Renal cortical epithelial cell (primary cell): ENCODE results near the gene LTO1. TPM values are rescaled to one million over a fixed set of nuclear protein-coding genes. Genes with fewer than 3 reads are reported as not detected.

Experiments used
- DNase-seq: peaks from one replicate; pipeline ENCODE4 v3.0.0-alpha.2; 2011; ENCODE audit warnings: low read depth
- total RNA-seq: library from RNA; depleted of rRNA; stranded (reverse); fragments of >200 nt; gene quantifications from 2 replicates; pipeline ENCODE4 v1.2.3, GENCODE V29; 2014

Gene LTO1
- total RNA-seq, 1 donor from 2014 or later = 17.1 TPM

DNA sequence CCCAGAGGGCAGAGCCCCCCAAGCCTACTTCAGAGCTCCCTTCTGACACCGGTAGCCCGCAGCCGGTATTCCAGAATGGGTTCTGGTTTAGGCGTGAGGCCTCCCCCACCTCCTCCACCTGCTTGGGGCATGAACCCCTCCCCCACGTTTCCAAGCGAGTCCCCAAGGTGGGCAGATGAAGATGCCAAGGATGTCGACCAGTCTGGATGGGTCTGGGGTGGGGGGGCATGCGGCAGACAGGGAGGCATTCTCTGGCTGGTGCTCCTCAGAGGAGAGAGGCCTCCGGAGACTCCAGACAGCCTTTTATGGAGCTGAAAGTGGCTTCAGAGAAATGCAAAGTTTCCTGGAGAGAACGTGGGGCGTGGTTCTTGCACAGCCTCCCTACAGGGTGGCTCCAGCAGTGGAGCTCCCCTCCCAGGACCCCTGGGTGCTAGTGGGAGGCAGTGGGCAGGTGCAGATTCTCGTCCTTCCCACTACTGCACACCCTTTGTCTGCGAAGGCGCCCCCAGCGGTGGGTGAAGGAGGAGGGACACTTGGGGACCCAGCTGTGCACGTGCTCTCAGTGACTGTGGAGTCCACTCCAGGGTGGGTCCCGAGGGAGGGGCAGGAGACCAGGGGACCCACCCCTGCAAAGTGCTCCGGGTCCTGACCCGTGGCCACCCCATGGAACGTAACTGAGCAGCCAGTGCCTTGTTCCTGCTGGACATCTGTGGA is 30.0 kb downstream of the LTO1 start:
- DNase-seq = no peak

DNA sequence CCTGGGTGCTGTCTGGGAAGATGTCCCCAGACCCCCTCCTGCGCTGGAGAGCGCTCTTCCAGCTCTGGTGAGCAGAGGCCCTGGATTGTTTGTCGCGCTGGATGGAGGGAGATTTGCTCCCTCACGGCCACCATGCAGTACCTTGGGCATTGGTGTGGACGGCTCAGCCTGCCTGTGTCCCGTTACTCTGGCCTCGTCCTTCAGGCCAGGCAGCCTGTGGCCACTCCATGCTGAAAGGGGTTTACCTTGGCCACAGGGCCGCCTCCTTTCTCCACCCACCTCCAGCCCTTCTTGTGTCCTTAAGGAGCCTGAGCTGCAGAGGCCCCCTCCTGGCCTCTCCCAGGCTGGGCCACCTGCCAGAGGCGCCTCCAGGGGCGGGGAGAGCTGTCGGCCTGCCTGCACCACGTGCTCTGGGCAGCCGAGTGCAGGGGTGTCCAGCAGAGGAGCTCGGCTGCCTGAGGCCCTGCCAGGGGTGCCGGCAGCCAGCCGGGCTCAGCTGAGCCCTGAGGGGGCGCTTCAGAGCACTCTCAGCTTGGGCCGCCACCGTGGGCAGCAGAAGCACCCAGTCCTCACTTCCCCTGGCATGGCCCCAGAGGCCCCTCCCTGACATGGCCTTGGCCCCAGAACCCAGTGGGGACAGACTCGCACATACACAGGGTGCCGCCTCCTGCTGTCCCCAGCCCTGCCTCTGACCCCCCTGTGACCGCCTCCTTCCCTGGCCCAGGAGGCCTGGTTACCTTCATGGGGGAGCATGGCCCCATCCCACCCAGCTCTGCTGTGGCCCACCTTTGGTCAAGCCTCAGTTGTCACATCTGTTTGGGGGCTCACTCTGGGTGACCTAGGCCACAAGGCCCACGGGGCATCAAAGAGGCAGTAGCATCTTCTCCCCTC is 30.8 kb downstream of the LTO1 start:
- peak; percentile 74 for DNase-seq

- DNase-seq = no peak
These were observed 31.5 kb downstream of the LTO1 start for GRCh38 chr11:69643646-69644045.

DNA sequence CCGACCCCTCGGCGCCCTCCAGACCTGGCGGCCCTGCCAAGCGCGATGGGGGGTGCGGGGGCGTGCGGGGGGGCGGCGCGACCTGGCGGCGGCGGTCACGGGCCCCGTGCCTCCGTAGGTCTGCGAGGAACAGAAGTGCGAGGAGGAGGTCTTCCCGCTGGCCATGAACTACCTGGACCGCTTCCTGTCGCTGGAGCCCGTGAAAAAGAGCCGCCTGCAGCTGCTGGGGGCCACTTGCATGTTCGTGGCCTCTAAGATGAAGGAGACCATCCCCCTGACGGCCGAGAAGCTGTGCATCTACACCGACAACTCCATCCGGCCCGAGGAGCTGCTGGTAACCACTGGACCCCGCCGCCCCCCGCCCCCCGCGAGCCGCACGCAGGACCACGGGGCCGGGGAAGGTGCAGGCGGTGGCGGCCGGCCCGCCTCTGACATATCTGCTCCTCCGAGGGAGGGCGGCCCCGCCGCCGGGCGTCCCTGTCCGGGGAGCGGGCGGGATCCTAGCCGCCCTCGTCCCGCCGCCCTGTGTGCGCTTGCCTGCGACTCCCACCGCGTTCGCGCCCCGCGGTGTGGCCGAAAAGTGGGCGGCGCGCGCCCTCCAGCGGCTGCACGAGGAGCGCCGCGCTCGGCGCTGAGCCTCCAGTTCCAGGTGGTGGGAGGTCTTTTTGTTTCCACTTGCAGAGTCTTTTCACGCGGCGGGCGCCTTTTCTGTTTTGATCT is 32.1 kb downstream of the LTO1 start:
- peak; percentile 20 for DNase-seq

DNA sequence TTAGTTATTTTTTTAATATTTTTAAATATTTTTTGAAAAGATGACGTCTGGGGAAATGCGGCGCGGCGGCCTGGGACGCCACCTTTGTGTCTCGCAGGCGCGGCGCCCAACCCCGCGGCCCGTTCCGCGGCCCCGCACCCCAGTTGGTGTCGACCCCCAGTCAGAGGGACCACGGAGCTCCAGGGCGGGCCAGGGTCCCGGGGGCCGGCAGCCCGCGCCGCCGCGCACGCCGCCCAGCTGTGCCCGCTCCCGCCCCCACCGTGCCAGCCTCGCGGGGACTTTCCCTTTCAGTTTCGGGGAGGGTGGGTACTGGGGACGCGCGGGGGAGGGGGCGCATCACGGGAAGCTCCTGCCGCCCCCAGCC is 32.6 kb downstream of the LTO1 start:
- DNase-seq = no peak

DNA sequence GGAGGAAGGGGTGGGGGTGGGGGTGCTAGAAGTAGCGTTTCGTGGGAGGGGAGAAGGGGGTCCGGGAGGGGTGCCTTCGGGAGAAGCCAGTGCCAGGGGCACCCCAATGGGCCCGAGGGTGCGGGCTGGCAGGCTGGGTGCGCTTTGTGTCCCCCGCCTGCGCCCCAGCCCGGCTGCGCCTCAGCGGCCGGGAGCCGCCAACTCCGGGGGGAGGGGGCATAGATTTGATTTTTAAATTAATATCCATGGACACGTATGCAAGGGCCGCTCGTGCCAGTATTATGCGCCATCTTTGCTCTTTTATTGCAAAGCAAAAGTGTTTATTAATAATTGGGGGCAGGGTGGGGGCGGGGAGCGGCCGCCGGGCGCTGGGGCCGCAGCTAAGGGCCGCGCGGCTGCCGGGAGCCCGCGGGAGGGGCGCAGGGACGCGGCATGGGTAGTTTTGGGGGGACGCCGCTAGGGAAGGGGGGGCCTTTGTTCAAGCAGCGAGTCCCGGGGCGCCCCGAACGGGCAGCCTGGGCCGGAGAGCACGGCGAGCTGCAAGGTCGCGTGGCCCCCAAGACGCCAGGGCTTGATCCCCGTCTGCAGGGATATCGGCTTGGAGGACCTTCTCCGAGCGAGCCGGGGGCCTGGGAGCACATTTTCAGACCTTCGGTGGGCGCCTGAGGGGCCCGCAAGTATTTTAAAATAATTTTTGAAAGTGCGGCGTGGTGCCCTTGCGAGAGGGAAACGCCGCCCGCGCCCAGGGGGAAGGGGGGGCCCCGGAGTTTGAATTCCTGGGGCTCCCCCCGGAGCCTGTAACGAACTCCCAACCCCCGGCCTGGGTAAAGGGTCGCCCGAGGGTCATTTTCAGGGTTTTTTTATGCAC is 33.2 kb downstream of the LTO1 start:
- no peak for DNase-seq

DNA sequence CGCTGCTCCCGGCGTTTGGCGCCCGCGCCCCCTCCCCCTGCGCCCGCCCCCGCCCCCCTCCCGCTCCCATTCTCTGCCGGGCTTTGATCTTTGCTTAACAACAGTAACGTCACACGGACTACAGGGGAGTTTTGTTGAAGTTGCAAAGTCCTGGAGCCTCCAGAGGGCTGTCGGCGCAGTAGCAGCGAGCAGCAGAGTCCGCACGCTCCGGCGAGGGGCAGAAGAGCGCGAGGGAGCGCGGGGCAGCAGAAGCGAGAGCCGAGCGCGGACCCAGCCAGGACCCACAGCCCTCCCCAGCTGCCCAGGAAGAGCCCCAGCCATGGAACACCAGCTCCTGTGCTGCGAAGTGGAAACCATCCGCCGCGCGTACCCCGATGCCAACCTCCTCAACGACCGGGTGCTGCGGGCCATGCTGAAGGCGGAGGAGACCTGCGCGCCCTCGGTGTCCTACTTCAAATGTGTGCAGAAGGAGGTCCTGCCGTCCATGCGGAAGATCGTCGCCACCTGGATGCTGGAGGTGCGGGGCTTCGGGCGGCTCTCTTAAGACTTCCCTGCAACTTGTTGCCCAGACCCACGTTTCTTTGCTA is 34.1 kb downstream of the LTO1 start, which contains the start of gene CCND1:
TSS of gene CCND1 (plus strand) at position 162 of the 587 bp plus-strand sequence. CDS start at position 320, 158 bp downstream.
- DNase-seq = peak; percentile 82

- DNase-seq = peak; percentile 15
These were observed 34.7 kb downstream of the LTO1 start for GRCh38 chr11:69640260-69640994.

DNA sequence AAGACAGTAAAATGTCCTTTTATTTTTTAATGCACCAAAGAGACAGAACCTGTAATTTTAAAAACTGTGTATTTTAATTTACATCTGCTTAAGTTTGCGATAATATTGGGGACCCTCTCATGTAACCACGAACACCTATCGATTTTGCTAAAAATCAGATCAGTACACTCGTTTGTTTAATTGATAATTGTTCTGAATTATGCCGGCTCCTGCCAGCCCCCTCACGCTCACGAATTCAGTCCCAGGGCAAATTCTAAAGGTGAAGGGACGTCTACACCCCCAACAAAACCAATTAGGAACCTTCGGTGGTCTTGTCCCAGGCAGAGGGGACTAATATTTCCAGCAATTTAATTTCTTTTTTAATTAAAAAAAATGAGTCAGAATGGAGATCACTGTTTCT is 35.3 kb downstream of the LTO1 start:
- DNase-seq = no peak

GRCh38 chr11:69638941-69639681 is 36.0 kb downstream of the LTO1 start:
- DNase-seq = peak; percentile 84

- DNase-seq = peak; percentile 49
These were observed 36.9 kb downstream of the LTO1 start for GRCh38 chr11:69637941-69638871.

GRCh38 chr11:69637198-69637940 is 37.8 kb downstream of the LTO1 start:
- no peak for DNase-seq

GRCh38 chr11:69636512-69637197 is 38.5 kb downstream of the LTO1 start:
- peak; percentile 53 for DNase-seq

DNA sequence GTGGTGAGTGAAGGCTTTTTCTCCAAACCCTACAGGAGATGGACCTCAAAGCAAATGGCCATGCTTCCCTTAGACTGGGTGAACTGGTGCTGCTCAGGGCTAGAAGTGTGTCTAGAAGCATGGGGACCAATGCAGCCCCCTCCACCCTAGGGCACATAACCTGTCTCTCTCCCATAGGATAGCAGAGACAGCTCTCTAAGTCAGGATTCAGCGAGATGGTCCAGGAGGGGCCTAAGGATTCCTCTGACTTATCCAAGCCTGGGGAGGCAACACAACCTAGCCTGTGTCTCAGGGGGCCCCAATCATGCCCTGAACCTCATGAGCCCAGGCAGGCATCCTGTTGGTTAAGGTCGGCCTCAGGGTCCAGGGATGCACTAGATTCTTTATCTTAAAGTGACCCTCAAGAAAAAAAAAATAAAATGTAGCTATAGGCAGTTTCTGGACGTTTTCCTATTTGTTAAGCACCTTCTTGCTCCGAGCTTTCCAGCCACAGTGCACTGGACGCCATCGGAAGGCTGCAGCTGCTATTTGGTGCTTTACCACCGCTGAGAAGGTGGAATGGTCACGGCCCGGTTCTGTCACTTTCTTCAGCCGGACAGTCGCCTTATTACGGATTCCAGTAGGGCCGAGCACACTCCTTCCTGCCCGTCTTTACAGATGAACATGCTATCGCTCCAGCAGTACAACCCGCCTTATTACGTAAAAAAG is 39.2 kb downstream of the LTO1 start:
- no peak for DNase-seq

DNA sequence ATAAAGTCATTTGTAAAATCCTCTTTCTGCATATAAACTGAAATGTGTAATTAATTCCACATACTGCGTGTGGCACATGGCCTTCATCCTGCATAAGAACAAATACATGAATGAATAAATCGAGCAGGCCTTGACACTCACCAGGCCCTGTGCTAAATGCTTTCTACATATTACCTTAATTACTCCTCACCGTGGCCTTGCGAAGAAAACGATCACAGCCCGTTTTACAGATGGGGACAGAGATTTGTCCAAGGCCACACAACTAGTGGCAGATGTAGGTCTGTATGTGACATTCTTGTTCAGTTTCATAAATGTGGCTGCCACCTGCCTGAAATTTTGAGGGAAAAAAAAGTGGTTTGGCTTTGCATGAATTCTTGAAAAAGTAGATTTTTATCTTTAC is 40.0 kb downstream of the LTO1 start:
- DNase-seq = no peak

- DNase-seq = no peak
These were observed 40.6 kb downstream of the LTO1 start for GRCh38 chr11:69634590-69634989.
